Common myeloid progenitor, CD34-positive (primary cell): ENCODE measurements around the gene ALDH3B2.
"Not testable (repeated sequence)": the region's sequence is repeated elsewhere in the genome, so short reads cannot be mapped to it uniquely, and the experiment has no call there.

Experiments used
- CTCF ChIA-PET: fragments of 350-600 bp; sonication (Branson Sonifier 250); formaldehyde crosslinking; loops from one replicate; lab custom pipeline; 2021; ENCODE audit warnings: antibody characterized with exemption; lab: Charles Lee
- POLR2A ChIA-PET: fragments of 350-600 bp; sonication (Branson Sonifier 250); formaldehyde crosslinking; loops from one replicate; lab custom pipeline; 2021; ENCODE audit warnings: antibody characterized with exemption; lab: Charles Lee
- DNase-seq, 3 donors: peaks; one replicate each; pipeline versions ENCODE4 v3.0.0 to v3.0.0-alpha.2; 2013
- H3K27ac ChIP-seq, 2 experiments: 1 replicate in 1 of 2; 2 replicates in 1 of 2; pipeline ENCODE4 v1.7.0; 2013; ENCODE audit warnings: inconsistent platforms in 2 of 2, low read length in 2 of 2, mild to moderate bottlenecking in 2 of 2, low read depth in 1 of 2, moderate library complexity in 1 of 2; ENCODE audit not compliant: severe bottlenecking in 2 of 2, insufficient read depth in 1 of 2, poor library complexity in 1 of 2
- H3K27me3 ChIP-seq, 5 experiments: replicated peaks in 2 of 5; 1 replicate in 3 of 5; 2 replicates in 2 of 5; pipeline versions ENCODE4 v1.6.1 to v1.7.0; 2013; ENCODE audit warnings: low read length in 4 of 5, mild to moderate bottlenecking in 2 of 5, moderate library complexity in 2 of 5, inconsistent platforms in 1 of 5; ENCODE audit not compliant: insufficient read depth in 5 of 5, control insufficient read depth in 4 of 5
- H3K36me3 ChIP-seq, 4 experiments: 1 replicate in 2 of 4; 2 replicates in 2 of 4; pipeline versions ENCODE4 v1.6.1 to v1.7.0; 2013; ENCODE audit warnings: low read length in 3 of 4, control low read depth in 1 of 4, mild to moderate bottlenecking in 1 of 4; ENCODE audit not compliant: control insufficient read depth in 4 of 4, insufficient read depth in 4 of 4
- H3K4me1 ChIP-seq, 4 experiments: 1 replicate in 3 of 4; 2 replicates in 1 of 4; pipeline versions ENCODE4 v1.6.1 to v1.7.1; 2013; ENCODE audit warnings: low read length in 3 of 4, mild to moderate bottlenecking in 3 of 4, control low read depth in 1 of 4, inconsistent platforms in 1 of 4, moderate library complexity in 1 of 4; ENCODE audit not compliant: control insufficient read depth in 4 of 4, insufficient read depth in 4 of 4; ENCODE audit errors: control extremely low read depth in 1 of 4
- H3K4me3 ChIP-seq, 7 experiments: 1 replicate in 4 of 7; 2 replicates in 3 of 7; pipeline versions ENCODE4 v1.5.1 to v1.7.0; 2013; ENCODE audit warnings: mild to moderate bottlenecking in 7 of 7, low read length in 6 of 7, moderate library complexity in 6 of 7, inconsistent platforms in 2 of 7, low read depth in 2 of 7, control low read depth in 1 of 7; ENCODE audit not compliant: insufficient read depth in 4 of 7, control insufficient read depth in 1 of 7; ENCODE audit errors: extremely low read depth in 1 of 7
- H3K9me3 ChIP-seq, 5 experiments: 1 replicate in 4 of 5; 2 replicates in 1 of 5; pipeline versions ENCODE4 v1.6.1 to v1.7.1; 2013; ENCODE audit warnings: low read length in 4 of 5, mild to moderate bottlenecking in 2 of 5, inconsistent platforms in 1 of 5, low read depth in 1 of 5, moderate library complexity in 1 of 5; ENCODE audit not compliant: control insufficient read depth in 4 of 5, insufficient read depth in 2 of 5; ENCODE audit errors: control extremely low read depth in 1 of 5
- WGBS: methylation state at CpG from one replicate; pipeline ENCODE4 v1.1.5; 2013; ENCODE audit not compliant: insufficient coverage; 5-methylcytosine and 5-hydroxymethylcytosine counted together

The ALDH3B2 gene

DNA sequence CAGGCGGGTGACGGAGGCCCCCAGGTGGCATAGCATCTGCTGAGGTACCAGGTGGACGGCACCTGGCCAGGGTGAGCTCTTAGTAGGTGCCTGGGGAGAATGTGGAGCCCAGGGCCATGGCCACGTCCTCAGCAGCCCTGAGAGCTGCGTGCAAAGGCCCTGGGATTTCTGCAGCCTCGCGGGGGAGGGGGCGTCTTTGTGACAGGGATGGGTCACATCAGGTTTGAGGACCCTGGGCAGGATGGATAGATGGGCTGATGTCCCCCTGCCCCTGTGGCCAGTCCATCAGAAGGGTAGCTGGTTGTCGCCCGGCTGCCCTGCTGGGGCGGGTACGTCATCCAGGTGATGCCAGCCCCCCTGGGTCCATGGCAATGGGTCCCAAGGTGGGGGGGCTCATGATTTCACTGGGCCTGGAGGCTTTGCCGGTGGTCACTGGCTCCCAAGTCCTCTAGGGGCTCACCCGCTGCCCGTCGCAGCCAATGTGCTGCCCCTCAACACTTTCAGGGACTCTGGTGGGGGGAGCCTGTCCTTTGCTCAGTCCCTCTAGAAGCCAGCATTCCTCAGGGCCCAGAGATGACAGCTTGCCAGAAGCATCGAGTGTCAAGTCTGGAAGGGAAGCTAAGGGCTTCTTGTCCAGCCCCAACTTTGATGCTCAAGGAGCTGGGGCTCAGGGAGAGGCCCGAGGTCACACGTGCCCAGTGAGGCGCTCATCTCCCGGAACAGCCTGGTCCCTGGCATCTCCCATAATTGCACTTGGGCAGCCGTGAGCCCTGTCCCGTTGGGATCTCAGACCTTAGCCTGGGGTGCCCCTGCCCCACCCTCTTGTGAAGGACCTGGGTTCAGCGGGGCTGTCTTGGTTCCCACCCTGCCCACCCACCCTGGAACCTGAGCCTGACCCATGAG lies 35.6 kb downstream of the ALDH3B2 start:
- no peaks in the 10 kb centered on the region for H3K9me3 ChIP-seq
- peaks cover 0 to 4% (median 2%) of the 10 kb centered on the region in 4 experiments for H3K4me1 ChIP-seq
- ChIA-PET POLR2A (no interaction called here), CTCF (interaction anchor here (0.7 to 16.8 kb wide), 8 partner anchors 9 to 63 kb away, joined by 3 to 169 read pairs (median 4); partner anchors contain the start of gene ACY3)
- no peak overlapping the region for H3K4me3 ChIP-seq
- H3K36me3 ChIP-seq: no peaks in the 10 kb centered on the region
- no peaks in the 10 kb centered on the region for H3K27me3 ChIP-seq
- DNase-seq: no peak
- WGBS: 95% methylated on average over 23 of the region's 24 CpGs
- H3K27ac ChIP-seq: no peak overlapping the region

DNA sequence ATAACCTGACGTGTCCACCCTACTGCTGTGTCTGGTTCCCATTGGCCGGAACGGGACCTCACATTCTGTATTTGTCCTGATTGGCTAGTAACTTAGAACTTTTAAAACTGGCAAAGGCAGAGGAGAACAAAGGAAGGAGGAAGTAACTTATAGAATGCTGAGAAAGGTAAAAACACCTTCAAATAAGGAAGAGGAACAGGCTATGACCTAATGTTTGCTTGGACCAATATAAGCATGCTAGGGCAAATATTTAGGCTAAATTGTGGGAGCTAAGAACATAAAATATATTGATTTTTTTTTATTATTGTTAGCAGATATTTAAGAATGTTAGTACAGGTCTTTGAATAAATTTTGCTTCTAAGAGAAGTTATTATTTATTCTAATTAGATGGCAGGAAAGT lies 37.0 kb downstream of the ALDH3B2 start:
- H3K36me3 ChIP-seq, H3K27me3 ChIP-seq, POLR2A ChIA-PET, DNase-seq, H3K9me3 ChIP-seq, H3K27ac ChIP-seq, H3K4me3 ChIP-seq: not testable (repeated sequence)
- no CpG with 5 or more reads among the region's 3 CpGs for WGBS
- CTCF ChIA-PET: interaction anchor here (1.0 to 16.8 kb wide), 3 partner anchors 11 to 61 kb away, joined by 3 to 169 read pairs (median 27); partner anchors contain the start of gene ACY3
- peaks cover 0 to 12% (median 9%) of the 10 kb centered on the region in 4 experiments for H3K4me1 ChIP-seq

DNA sequence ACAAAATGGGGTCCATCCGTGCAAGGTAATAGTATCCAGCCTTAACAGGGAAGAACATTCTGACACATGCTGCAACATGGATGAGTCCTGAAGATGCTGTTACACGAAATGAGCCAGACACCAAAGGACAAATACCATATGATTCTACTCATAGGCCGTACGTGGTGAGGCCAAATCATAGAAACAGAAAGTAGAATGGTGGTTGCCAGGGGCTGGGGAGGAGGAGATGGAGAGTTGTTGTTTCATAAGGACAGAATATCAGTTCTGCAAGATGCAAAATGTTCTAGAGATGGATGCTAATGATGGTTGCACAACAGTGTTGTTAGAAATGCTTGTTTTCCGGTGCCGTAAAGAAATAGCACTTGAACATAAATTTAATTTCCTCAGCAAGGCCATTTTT lies 37.5 kb downstream of the ALDH3B2 start:
- ChIA-PET CTCF (interaction anchor here (5.2 to 16.8 kb wide), 2 partner anchors 11 to 23 kb away, joined by 27 to 169 read pairs; partner anchors contain the start of gene ACY3), POLR2A (no interaction called here)
- no peaks in the 10 kb centered on the region for H3K27me3 ChIP-seq
- H3K27ac ChIP-seq: no peak overlapping the region
- no peak for DNase-seq
- peaks cover 0 to 17% (median 13%) of the 10 kb centered on the region in 4 experiments for H3K4me1 ChIP-seq
- 99% methylated on average over 6 of the region's 6 CpGs for WGBS
- H3K4me3 ChIP-seq: no peak overlapping the region
- no peaks in the 10 kb centered on the region for H3K9me3 ChIP-seq
- no peaks in the 10 kb centered on the region for H3K36me3 ChIP-seq

DNA sequence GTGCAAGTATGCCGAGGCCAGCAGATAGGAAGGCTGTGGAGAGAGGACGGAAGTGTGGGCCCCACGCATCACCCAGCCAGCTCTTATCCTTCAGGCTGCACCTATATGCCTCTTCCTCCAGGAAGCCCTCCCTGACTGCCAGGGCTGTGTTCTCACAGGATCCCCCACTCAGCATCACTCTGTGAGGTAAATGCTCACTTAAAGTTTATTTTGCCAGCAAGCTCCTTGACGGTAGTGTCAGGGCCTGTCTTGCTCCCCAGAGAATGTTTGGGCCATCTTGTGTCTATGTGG lies 39.2 kb downstream of the ALDH3B2 start:
- ChIA-PET POLR2A (no interaction called here), CTCF (interaction anchor here (1.3 to 16.8 kb wide), 3 partner anchors 13 to 24 kb away, joined by 4 to 169 read pairs (median 27); partner anchors contain the start of gene ACY3)
- H3K27ac ChIP-seq: no peak overlapping the region
- H3K27me3 ChIP-seq: no peaks in the 10 kb centered on the region
- no peaks in the 10 kb centered on the region for H3K36me3 ChIP-seq
- H3K4me3 ChIP-seq: peak overlapping the region in 1 of 7 experiments; percentile 11
- peaks cover 0 to 33% (median 29%) of the 10 kb centered on the region in 4 experiments for H3K4me1 ChIP-seq
- WGBS: 85% methylated on average over 2 of the region's 4 CpGs
- DNase-seq: no peak
- no peaks in the 10 kb centered on the region for H3K9me3 ChIP-seq

DNA sequence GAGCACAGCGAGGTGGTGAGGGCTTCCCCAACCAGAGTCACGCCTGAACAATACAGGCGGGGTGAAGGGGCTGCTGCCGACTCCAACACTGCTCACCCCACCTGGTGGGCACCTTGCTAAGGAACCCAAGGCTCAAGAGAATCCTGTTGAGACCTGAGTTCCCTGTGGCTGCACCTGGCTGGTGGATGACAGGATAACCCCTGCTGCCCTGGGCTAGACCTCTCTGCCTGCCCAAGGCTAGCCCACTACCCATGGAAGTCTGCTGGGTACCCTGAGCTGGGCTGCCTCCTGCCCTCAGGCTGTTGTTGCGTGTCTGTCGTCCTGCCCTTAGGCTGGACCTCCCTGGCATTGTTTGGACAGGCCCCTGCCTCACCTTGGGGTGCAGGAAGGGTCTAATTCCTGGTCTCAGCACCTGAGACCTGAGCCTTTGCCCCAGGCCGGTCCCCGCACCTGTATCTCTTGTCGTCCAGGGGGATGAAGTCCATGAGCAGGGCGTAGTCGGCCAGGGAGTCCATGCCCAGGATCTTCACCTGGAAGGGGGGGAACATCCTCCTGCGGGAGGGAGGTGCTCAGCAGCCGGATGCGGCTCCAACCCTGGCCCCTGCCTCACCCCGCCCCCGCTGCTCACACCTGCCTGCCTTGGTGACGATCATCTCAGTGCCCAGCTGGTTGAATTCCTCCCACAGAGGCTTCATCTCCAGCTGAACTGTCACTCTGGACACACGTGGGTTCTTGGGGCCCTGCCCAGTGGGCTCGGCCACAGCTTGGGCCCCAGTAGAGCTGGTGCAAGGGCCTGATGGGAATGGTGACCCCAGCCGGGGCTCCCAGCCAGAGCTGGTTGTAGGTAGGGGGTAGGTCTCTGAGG lies 39.8 kb downstream of the ALDH3B2 start:
- Histone ChIP-seq H3K4me3 (peak overlapping the region in 1 of 7 experiments; percentile 11), H3K4me1 (peaks cover 0 to 32% (median 28%) of the 10 kb centered on the region in 4 experiments), H3K9me3 (no peaks in the 10 kb centered on the region), H3K27me3 (no peaks in the 10 kb centered on the region), H3K36me3 (no peaks in the 10 kb centered on the region), H3K27ac (no peak overlapping the region)
- ChIA-PET POLR2A (no interaction called here), CTCF (interaction anchor here (1.3 to 16.8 kb wide), 4 partner anchors 13 to 25 kb away, joined by 4 to 169 read pairs (median 16); partner anchors contain the start of gene ACY3)
- WGBS: 95% methylated on average over 13 of the region's 20 CpGs
- DNase-seq: no peak

DNA sequence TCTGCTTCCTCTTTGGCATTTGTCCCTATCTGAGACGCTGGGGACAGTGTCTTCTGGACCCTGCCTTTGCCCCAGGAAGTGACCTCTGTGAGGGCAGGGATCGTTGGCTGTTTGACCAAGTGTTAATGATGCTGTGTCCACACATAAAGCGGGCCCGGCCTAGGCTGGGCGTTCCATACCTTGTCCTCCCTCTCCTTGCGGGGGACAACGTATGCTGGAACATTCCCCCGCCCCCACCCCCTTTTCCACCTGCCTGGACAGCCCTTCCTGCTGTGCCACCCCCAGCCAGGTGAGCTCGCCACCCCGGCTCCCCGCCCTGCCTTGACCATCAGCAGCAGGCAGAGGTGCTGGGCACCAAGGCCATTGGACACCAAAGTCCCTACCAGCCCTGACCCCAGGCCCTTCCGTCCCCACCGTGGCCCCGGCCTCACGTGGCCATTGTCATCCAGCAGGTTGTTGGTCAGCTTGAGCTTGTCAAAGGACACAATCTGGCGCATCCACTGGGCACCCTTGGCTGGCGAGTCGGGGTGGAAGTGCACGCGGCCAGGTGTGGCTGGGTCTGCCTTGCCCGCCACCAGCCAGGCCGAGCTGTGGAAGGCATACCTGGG lies 40.6 kb downstream of the ALDH3B2 start:
- no peaks in the 10 kb centered on the region for H3K9me3 ChIP-seq
- POLR2A ChIA-PET: no interaction called here
- peaks cover 0 to 38% (median 34%) of the 10 kb centered on the region in 4 experiments for H3K4me1 ChIP-seq
- H3K27me3 ChIP-seq: no peaks in the 10 kb centered on the region
- H3K4me3 ChIP-seq: no peak overlapping the region
- WGBS: 91% methylated on average over 20 of the region's 22 CpGs
- CTCF ChIA-PET: interaction anchor here (1.5 to 16.8 kb wide), 3 partner anchors 14 to 26 kb away, joined by 4 to 169 read pairs (median 81); partner anchors contain the start of gene ACY3
- no peak for DNase-seq
- H3K27ac ChIP-seq: no peak overlapping the region
- no peaks in the 10 kb centered on the region for H3K36me3 ChIP-seq
